NCI-H82 (cell line): ENCODE results near the gene NTNG2.

Experiments
- DNase-seq: peaks from one replicate; lab custom pipeline; 2025; lab: John Stamatoyannopoulos, UW

The NTNG2 gene

GRCh38 chr9:132171702-132172101 is 9.8 kb downstream of the NTNG2 start:
- DNase-seq, result no peak

GRCh38 chr9:132172185-132172584 is 10.3 kb downstream of the NTNG2 start:
- no peak for DNase-seq

- DNase-seq, result peak; percentile 84
Measured at GRCh38 chr9:132175431-132175830, 13.6 kb downstream of the NTNG2 start.

GRCh38 chr9:132176338-132176737 is 14.5 kb downstream of the NTNG2 start:
- no peak for DNase-seq

GRCh38 chr9:132181796-132182313 is 20.0 kb downstream of the NTNG2 start:
- peak; percentile 98 for DNase-seq

GRCh38 chr9:132182314-132183091 is 20.6 kb downstream of the NTNG2 start:
- DNase-seq, result peak; percentile 77

- peak; percentile 63 for DNase-seq
Measured at GRCh38 chr9:132183134-132183533, 21.3 kb downstream of the NTNG2 start.

- no peak for DNase-seq
Measured at GRCh38 chr9:132183715-132184114, 21.9 kb downstream of the NTNG2 start.

GRCh38 chr9:132184124-132184523 is 22.3 kb downstream of the NTNG2 start:
- DNase-seq, result peak; percentile 54

GRCh38 chr9:132185073-132186009 is 23.5 kb downstream of the NTNG2 start:
- peak; percentile 64 for DNase-seq

GRCh38 chr9:132187121-132187620 is 25.3 kb downstream of the NTNG2 start:
- peak; percentile 34 for DNase-seq

- no peak for DNase-seq
Measured at GRCh38 chr9:132190966-132191365, 29.1 kb downstream of the NTNG2 start.

GRCh38 chr9:132192728-132193127 is 30.9 kb downstream of the NTNG2 start:
- DNase-seq, result peak; percentile 94

- DNase-seq, result peak; percentile 24
Measured at GRCh38 chr9:132193227-132194124, 31.6 kb downstream of the NTNG2 start.

GRCh38 chr9:132194508-132194907 is 32.6 kb downstream of the NTNG2 start:
- DNase-seq, result peak; percentile 55

- no peak for DNase-seq
Measured at GRCh38 chr9:132197315-132197714, 35.5 kb downstream of the NTNG2 start.

GRCh38 chr9:132197856-132198550 is 36.1 kb downstream of the NTNG2 start:
- no peak for DNase-seq

- DNase-seq, result no peak
Measured at GRCh38 chr9:132199056-132199455, 37.2 kb downstream of the NTNG2 start.

- DNase-seq, result no peak
Measured at GRCh38 chr9:132200706-132201105, 38.8 kb downstream of the NTNG2 start.

GRCh38 chr9:132201139-132201538 is 39.3 kb downstream of the NTNG2 start:
- no peak for DNase-seq
